ENCODE data around the gene FAM168A. TPM values are rescaled to one million over a fixed set of nuclear protein-coding genes. Genes with fewer than 3 reads are reported as not detected.

The FAM168A gene
- total RNA-seq, 4 donors from 2014 or later, result 17.9 to 33.2 (median 24.7) TPM

GRCh38 chr11:73376160-73376802 lies 221.6 kb downstream of the FAM168A start, which contains the start of gene RELT:
TSS of gene RELT (plus strand) at chr11:73376399. CDS start at chr11:73389137, 12,738 bp downstream.
- TF ChIP-seq CTCF (IDR thresholded peaks at IDR 0.05; ENCODE audit: low read depth), result no peak

- no peak for TF ChIP-seq CTCF (IDR thresholded peaks at IDR 0.05; ENCODE audit: low read depth)
Measured at GRCh38 chr11:73375830-73376159, 222.1 kb downstream of the FAM168A start.

DNA sequence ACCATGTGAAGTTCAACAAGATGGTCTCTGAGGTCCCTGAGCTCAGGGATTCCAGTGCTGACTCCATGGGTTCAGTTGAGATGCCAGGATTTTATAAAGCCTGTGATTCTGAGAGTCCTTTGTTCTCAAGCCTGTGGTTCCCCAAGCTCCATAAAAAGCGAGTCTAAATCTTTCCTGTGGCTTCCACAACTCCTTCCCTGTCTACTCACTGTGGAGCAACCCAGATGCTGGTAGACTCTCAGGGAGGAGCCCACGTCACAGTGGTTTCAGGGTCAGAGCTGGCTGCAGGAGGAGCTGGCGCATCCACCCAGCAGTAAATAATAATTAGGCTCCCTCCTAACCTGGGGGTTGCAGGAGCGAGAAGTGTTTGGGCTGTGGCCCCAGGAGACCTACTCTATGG lies 223.8 kb downstream of the FAM168A start:
- TF ChIP-seq CTCF (IDR thresholded peaks at IDR 0.05; ENCODE audit: low read depth), result no peak

- no peak for TF ChIP-seq CTCF (IDR thresholded peaks at IDR 0.05; ENCODE audit: low read depth)
Measured at GRCh38 chr11:73372375-73372993, 225.4 kb downstream of the FAM168A start.

DNA sequence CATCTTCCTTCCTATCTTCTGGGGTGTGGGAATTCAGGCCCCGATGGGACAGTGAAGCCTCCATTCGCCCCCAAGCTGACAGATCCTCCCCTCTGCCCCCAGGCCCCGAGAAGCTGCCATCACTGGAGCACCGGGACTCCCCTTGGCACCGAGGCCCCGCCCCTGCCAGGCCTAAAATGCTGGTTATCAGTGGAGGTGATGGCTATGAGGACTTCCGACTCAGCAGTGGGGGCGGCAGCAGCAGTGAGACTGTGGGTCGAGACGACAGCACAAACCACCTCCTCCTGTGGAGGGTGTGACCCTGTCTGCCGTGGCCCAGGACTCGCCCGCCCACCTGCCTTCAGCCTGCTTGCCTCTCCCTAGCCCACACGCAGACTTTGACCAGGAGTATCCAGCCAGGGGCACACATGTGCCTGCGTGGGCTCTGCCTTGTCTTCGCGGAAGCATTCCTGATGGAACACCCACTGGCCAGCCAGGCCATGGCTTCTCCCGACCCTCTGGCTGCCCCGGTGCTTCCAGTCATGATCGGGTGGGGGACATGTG lies 230.4 kb downstream of the FAM168A start:
- TF ChIP-seq CTCF (IDR thresholded peaks at IDR 0.05; ENCODE audit: low read depth), result no peak

GRCh38 chr11:73366953-73367352 lies 231.0 kb downstream of the FAM168A start:
- no peak for TF ChIP-seq CTCF (IDR thresholded peaks at IDR 0.05; ENCODE audit: low read depth)

DNA sequence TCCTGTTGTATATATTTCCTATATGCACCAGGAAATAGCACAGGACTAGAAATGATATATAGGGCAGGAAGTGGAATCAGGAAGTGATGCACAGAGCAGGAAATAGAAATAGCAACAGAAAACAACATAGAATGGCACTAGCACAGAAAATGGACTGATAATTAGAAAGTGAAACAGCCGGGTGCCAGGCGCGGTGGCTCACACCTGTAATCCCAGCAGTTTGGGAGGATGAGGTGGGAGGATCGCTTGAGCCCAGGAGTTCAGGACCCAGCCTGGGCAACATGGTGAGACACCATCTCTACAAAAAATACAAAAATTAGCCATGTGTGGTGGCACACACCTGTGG lies 231.7 kb downstream of the FAM168A start:
- TF ChIP-seq CTCF (IDR thresholded peaks at IDR 0.05; ENCODE audit: low read depth), result no peak
